GM19455 (cell line): ENCODE data around the gene ARID1B.
"Not testable (repeated sequence)": the region's sequence is repeated elsewhere in the genome, so short reads cannot be mapped to it uniquely, and the experiment has no call there.

Source experiments
- ATAC-seq: cut with Tn5 transposase; IDR thresholded peaks from one replicate; pipeline ENCODE4 v1.9.1; 2021; ENCODE audit not compliant: unreplicated experiment

The ARID1B gene

GRCh38 chr6:157145656-157146285, 368.6 kb downstream of the ARID1B start:
- ATAC-seq: no peak

GRCh38 chr6:157147054-157148026, 370.2 kb downstream of the ARID1B start:
- ATAC-seq: not testable (repeated sequence)

DNA sequence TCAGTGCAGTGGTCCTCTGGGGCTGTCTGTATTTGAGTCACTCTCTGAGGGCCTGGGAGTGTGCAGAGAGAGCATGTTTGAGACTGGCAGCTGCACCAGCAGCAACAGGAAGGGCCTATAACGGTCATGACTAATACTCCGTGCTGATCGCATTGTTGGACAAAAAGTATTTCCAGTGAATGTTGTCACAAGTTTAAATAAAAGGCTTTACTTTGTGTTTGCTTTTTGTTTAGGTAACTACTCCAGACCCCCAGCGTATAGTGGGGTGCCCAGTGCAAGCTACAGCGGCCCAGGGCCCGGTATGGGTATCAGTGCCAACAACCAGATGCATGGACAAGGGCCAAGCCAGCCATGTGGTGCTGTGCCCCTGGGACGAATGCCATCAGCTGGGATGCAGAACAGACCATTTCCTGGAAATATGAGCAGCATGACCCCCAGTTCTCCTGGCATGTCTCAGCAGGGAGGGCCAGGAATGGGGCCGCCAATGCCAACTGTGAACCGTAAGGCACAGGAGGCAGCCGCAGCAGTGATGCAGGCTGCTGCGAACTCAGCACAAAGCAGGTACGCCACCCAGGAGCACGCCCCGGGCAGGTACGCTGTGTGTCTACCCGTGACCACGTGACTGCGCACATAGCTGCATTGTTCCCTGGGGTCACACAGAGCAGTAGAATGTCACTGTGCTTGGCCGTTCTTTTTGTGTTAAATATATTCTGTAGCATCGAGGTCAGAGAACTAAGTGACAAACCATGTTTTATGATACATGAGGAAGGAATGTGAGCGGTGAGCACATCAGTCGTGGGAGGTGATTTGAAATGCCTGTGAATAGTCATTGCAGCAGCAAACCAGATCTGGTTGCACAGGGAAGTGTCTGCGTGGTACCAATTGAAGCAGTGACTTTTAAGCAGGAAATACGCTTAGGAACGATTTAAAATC, 371.5 kb downstream of the ARID1B start:
- ATAC-seq: no peak

DNA sequence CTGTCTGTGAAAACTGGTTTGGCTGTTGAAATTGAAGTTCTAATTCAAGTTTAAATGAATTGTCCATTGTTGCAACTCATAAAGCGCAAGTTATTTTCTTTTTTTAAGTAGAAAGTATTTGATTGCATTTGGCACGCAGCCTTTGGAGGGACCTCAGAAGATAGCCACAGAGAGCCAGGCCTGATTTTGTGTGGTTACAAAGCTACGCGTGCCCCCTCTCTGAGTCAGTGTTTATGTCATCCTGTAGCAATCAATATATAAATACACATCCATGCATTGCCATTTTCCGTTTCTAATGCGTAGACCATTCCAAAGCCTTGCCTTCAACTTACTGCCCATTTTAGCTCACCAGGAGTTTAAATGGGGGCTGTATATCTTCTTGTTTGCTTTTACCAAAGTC, 372.9 kb downstream of the ARID1B start:
- no peak for ATAC-seq

DNA sequence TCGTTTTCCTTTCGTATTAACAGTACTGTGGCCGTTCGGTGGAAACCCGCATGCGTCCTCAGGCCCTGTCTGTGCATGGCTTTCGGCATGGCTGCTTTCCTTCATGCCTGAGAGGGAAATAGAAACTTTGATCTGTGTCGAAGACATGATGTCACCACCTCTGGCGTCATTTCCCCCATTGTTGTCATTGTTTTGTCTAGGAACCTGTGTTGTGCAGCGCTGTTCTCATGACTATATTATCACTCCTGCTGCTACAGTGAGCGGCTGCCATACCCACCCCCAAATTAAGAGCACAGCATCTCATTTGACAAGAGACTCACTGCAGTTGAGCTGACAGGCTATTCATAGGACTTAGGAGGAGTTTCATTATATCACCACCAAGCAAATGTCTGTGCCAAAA, 373.9 kb downstream of the ARID1B start:
- ATAC-seq: no peak

GRCh38 chr6:157151989-157152388, 374.8 kb downstream of the ARID1B start:
- ATAC-seq: no peak

DNA sequence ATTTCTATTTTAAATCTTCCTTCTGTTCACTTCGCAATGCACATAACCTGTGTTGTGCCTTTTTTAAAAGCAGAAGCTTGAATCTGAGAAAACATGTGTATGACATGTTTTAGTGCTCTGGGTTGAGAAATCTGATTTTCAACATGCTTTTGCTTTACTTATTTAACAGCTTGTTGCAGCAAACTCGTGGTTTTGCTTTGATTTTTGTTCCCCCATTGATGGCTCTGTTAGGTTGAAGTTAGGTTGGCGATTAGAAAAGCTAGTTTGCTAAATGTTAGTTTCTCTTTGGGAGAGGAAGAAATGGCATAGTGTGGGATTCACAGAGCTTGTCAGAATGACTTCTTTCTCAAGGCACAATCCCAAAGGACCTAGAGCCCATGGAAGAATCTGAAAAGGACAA, 375.4 kb downstream of the ARID1B start:
- no peak for ATAC-seq

- no peak for ATAC-seq
These were observed 378.6 kb downstream of the ARID1B start for GRCh38 chr6:157155804-157156203.

DNA sequence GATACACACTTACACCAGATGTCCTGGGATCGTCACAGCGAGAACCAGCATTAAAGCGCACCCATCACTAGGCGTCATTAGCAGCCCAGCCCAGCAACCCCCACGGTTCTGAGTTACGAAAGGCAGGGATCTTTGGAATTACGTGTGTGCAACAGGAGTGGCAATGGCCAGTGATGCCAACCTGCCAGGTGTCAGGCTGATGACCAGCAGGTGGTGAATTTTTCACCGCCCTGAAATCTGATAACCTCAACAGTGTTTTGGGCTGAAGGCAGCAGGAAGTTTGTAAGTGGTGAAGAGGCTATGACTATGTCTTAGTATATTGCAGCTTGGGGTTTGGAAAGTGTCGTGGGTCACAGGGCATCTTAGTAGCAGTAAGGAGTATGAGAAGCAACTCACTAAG, 380.1 kb downstream of the ARID1B start:
- no peak for ATAC-seq

GRCh38 chr6:157158456-157158855, 381.3 kb downstream of the ARID1B start:
- no peak for ATAC-seq

DNA sequence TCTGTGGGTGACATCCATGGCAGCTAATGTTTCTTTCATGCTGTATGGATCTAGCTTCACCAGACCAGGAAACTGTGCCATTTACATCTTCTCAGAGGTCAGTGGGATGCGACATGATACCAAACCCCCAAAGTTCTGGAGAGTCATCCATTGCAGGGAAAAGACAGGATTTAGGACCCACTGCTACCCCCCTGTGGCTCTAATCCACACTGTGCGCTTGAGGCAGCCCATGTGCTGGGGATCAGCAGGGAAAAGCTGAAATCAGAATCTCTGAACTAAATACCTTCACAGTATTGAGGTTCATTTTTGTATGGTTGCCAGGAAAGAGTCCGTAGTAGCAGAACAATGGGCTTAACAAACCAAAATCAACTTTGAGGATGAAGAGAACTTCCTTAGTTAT, 381.7 kb downstream of the ARID1B start:
- ATAC-seq: no peak

- ATAC-seq: no peak
These were observed 382.2 kb downstream of the ARID1B start for GRCh38 chr6:157159348-157159747.

DNA sequence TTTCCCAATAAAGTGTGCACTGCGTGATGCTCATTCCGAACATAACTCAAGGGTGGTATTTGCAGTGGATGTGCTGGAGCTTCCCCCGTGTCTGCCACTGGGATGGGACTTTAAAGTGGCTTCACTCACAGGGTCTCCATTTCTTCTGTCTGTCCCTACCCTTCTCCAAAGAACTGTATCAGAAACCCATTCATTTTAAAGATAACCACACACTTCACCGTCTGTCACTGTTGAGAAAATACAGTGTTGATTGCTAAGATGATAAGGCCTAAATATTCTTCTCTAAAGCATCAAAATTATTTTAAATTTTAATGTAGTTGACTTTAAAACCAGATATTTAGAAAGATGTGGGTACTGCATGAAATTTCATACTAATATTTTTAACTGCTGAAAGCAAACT, 384.7 kb downstream of the ARID1B start:
- ATAC-seq: no peak

GRCh38 chr6:157162766-157163433, 385.7 kb downstream of the ARID1B start:
- ATAC-seq: no peak

GRCh38 chr6:157163434-157164159, 386.4 kb downstream of the ARID1B start:
- no peak for ATAC-seq

GRCh38 chr6:157164972-157165371, 387.8 kb downstream of the ARID1B start:
- ATAC-seq: no peak

GRCh38 chr6:157166784-157167183, 389.6 kb downstream of the ARID1B start:
- no peak for ATAC-seq

GRCh38 chr6:157167837-157168236, 390.7 kb downstream of the ARID1B start:
- no peak for ATAC-seq

GRCh38 chr6:157168471-157168870, 391.3 kb downstream of the ARID1B start:
- ATAC-seq: no peak

- ATAC-seq: no peak
These were observed 392.0 kb downstream of the ARID1B start for GRCh38 chr6:157169226-157169625.
